HG03066 (cell line): Measurements from ENCODE around the gene RRH.
"Not testable (repeated sequence)": the region's sequence is repeated elsewhere in the genome, so short reads cannot be mapped to it uniquely, and the experiment has no call there.

Experiments used
- ATAC-seq: cut with Tn5 transposase; IDR thresholded peaks from one replicate; pipeline ENCODE4 v1.9.1; 2021; ENCODE audit warnings: low read depth; ENCODE audit not compliant: unreplicated experiment

RRH gene

DNA sequence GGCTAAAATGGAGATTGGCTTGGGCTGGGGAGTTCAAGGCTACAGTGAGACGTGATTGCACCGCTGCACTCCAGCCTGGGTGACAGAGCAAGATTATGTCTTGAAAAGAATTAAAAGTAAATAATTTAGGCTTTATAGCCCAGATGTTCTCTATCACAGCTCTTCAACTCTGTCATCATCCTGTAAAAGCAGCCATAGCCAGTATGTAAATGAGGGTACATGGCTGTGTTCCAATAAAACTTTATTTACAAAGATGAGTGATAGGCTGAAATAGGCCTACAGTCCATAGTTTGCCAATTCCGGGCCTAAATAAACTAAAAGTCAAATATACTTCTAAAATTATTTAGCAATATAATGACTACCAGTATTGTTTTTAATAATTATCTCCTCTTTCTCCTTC lies 9.2 kb downstream of the RRH start:
- no peak for ATAC-seq

DNA sequence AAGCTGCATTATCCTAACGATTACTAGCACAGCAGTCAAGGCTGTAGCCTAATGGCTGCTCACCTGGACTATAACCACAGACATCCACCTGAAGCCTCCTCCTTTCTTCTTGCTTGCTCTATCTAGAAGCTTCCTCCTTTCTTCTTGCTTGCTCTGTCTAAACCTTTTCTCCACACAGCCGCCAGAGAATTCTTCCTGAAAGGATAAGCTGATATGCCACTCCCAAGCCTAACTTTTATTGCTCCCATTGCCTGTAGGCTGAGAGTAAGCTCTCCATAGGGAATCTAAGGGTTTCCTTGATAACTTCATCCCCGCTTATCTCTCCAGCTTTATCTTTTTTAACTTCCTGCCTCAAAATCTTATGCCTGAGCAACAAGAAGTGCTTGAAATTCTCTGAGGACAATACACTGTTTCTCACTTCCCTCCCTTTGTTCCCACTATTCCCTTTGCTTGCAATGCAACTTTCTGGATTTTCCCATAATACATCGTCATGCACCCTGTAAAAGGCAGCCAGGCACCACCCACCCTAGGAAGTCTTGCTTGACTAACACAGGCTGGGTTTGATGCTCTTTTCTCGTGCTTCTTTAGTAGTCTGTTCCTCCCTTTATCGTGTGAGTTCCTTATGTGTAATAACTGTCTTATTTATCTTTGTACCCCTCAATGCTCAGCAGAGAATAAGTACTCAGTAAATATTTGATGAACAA lies 18.8 kb downstream of the RRH start:
- no peak for ATAC-seq

- ATAC-seq: no peak
Measured at GRCh38 chr4:109847896-109848442, 20.2 kb downstream of the RRH start, which contains the start of gene LRIT3. LRIT3 (plus strand) TSS chr4:109848107; CDS start chr4:109848202, 95 bp downstream.

DNA sequence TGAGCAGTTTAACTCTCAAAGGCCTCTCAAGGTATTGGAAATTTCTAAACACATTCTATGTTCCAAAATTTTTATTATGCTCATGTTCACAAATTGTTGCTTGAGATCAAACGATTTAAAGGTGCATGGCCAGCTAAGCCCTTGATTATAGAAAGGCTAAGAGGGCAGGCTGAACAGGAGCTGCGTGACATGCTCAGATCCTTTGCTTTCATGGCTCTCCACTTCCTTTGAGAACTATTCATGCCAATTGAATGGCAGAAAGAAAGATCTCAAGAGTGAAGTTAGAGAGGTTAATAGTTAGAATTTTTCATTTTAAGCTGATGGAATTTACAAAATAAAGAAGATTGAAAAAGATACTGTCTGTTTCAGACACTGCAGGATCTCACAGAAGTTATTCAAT lies 20.7 kb downstream of the RRH start:
- no peak for ATAC-seq

DNA sequence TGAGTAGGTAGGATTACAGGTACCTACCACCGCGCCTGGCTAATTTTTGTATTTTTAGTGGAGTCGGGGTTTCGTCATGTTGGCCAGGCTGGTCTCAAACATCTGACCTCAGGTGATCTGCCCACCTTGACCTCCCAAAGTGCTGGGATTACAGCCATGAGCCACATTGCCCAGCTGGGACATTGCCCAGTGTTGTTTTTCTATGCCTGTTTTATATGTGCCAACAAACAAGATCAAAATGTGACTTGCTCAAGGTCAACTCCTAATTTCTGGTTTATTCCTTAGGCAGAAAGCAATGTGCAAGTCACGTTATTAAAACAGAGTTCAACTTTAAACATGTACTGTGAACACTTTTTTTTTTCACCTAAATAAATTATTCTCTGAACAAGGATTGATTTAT lies 22.8 kb downstream of the RRH start:
- ATAC-seq: no peak

GRCh38 chr4:109859426-109860300 lies 31.9 kb downstream of the RRH start:
- not testable (repeated sequence) for ATAC-seq

DNA sequence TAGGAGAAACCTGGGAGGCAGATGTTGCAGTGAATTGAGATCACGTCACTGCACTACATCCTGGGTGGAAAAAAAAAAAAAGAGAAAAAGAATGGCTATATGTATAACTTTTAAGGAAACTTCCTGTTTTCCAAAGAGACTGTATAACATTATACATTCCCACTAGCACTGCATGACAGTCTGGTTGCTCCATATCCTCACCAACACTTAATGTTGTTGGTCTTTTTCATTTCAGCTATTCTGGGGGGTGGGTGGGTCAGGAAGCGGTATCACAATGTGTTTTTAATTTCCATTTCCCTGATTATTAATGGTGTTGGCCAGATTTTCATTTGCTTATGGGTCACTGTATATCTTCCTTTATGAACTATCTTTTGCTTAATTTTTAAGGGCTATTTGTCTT lies 33.5 kb downstream of the RRH start:
- no peak for ATAC-seq

DNA sequence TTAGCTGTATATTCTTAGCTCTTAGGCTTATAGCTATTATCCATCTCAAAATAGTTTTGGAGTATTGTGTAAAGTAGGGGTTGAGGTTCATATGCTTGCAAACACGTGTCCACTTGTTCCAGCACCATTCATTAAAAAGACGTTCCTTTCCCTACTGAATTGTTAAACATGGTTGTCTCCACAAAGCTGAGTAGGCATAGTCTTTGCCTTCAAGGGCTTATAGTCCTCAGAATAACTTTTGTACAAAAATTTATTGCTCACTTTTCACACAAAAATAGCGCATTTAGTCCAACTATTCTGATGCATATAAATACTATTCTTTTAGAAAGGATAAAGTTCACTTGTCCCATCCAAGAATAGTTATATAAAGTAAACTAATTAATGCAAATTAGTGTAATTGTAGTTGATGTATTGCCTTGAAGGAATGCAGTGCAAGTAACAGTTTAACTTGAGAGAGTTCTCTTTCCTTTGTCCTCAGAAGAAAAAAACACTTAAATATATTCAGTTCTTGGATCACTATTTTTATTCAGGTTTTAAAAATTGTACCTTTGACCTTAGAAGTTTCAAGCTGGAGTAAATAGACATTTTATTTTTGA lies 34.2 kb downstream of the RRH start:
- ATAC-seq: no peak

- ATAC-seq: no peak
Measured at GRCh38 chr4:109864134-109864533, 36.4 kb downstream of the RRH start.

DNA sequence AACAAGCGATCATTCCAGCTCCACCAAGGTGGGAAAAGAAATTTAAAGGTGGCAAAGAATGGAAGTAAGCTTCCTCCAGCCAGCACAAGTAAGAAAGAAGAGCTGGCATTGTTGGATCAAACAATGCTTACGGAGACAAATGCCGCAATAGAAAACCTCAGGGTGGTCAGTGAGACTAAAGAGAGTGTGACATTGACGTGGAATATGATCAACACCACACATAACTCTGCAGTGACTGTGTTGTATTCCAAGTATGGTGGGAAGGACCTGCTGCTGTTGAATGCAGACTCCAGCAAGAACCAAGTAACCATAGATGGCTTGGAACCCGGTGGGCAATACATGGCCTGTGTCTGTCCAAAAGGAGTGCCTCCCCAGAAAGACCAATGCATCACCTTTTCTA lies 42.3 kb downstream of the RRH start:
- ATAC-seq: no peak

DNA sequence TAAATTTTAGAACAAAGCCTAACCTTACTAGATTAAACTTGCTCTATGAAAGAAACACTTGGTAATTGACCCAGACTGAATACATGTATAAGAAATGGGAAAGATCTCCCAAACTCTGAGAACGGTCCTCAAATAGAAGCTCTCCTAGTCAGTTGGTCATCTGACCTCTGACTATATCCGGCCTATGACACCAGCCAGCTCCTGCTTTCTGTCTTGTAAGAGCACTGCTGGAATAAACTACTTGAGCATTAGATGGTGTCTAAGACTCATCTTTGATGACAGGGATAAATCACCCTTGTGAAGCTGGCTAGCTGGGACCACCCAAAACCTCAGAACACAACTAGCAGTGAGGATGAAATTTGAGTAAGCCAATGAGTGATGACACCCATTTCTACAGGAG lies 44.3 kb downstream of the RRH start:
- no peak for ATAC-seq

- no peak for ATAC-seq
Measured at GRCh38 chr4:109872950-109873656, 45.3 kb downstream of the RRH start.

GRCh38 chr4:109873791-109874514 lies 46.2 kb downstream of the RRH start:
- ATAC-seq: no peak

DNA sequence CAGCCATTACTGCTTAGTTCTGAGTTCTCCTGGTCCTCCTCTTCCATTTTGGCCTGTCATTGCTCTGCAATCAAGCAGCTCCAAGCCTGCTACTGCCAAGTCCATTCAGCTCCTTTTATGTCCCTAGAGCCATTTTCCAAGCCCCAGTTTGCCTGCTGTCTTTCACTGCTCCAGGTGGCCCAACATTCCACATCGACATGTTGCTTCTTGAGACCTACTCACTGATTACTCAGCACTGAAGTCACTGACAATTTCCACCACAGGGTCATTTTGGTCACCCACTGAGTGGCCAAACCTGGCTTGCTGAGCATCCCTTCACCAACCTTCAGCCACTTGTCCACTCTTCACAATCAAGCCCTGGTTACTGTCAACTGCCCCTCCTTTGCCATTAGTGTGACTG lies 47.3 kb downstream of the RRH start:
- ATAC-seq: no peak

DNA sequence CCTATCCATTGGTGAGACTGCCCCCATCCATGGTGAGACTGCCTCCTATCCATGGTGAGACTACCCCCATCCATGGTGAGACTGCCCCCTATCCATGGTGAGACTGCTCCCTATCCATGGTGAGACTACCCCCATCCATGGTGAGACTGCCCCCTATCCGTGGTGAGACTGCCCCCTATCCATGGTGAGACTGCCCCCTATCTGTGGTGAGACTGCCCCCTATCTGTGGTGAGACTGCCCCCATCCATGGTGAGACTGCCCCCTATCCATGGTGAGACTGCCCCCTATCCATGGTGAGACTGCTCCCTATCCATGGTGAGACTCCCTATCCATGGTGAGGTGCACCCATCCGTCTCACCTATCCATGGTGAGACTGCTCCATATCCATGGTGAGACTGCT lies 47.8 kb downstream of the RRH start:
- not testable (repeated sequence) for ATAC-seq

GRCh38 chr4:109876634-109877265 lies 49.0 kb downstream of the RRH start:
- no peak for ATAC-seq

- peak; percentile 95 for ATAC-seq
Measured at GRCh38 chr4:109877400-109877799, 49.6 kb downstream of the RRH start.

GRCh38 chr4:109878355-109878754 lies 50.6 kb downstream of the RRH start:
- no peak for ATAC-seq

GRCh38 chr4:109879081-109879480 lies 51.3 kb downstream of the RRH start:
- no peak for ATAC-seq
